BLaER1 (cell line): ENCODE results near the gene C1RL.
A peak's percentile ranks its signal among the peaks of the same experiment; 100 is the strongest.

Source experiments
- H3K27ac ChIP-seq: shearing (Covaris generic); formaldehyde crosslinking; 2 replicates; pipeline ENCODE4 v1.8.1; 2022
- H3K27me3 ChIP-seq: shearing (Covaris generic); formaldehyde crosslinking; 2 replicates; pipeline ENCODE4 v1.8.1; 2022
- H3K36me3 ChIP-seq: shearing (Covaris generic); formaldehyde crosslinking; 2 replicates; pipeline ENCODE4 v1.8.1; 2022
- H3K4me1 ChIP-seq: shearing (Covaris generic); formaldehyde crosslinking; 2 replicates; pipeline ENCODE4 v1.8.1; 2022
- H3K4me2 ChIP-seq: shearing (Covaris generic); formaldehyde crosslinking; 2 replicates; pipeline ENCODE4 v1.8.1; 2022
- H3K4me3 ChIP-seq: shearing (Covaris generic); formaldehyde crosslinking; 2 replicates; pipeline ENCODE4 v1.8.1; 2022
- H3K9ac ChIP-seq: shearing (Covaris generic); formaldehyde crosslinking; 2 replicates; pipeline ENCODE4 v1.8.1; 2022
- H3K9me3 ChIP-seq: shearing (Covaris generic); formaldehyde crosslinking; 2 replicates; pipeline ENCODE4 v1.8.1; 2022
- H4K20me1 ChIP-seq: shearing (Covaris generic); formaldehyde crosslinking; 2 replicates; pipeline ENCODE4 v1.8.1; 2022
- Cebpa-rat ChIP-seq: shearing (Covaris generic); IDR thresholded peaks from 2 replicates; pipeline ENCODE4 v1.8.1; 2022

C1RL gene

GRCh38 chr12:7081037-7081436 is 28.0 kb downstream of the C1RL start:
- H3K4me3 ChIP-seq, result no peak overlapping the region
- no peak overlapping the region for H3K4me2 ChIP-seq
- no peaks in the 10 kb centered on the region for H3K4me1 ChIP-seq
- no peak for TF ChIP-seq Cebpa-rat
- no peaks in the 10 kb centered on the region for H4K20me1 ChIP-seq
- no peak overlapping the region for H3K9ac ChIP-seq
- no peaks in the 10 kb centered on the region for H3K27me3 ChIP-seq
- peaks cover 18% of the 10 kb centered on the region for H3K9me3 ChIP-seq
- H3K27ac ChIP-seq, result no peak overlapping the region
- no peaks in the 10 kb centered on the region for H3K36me3 ChIP-seq

DNA sequence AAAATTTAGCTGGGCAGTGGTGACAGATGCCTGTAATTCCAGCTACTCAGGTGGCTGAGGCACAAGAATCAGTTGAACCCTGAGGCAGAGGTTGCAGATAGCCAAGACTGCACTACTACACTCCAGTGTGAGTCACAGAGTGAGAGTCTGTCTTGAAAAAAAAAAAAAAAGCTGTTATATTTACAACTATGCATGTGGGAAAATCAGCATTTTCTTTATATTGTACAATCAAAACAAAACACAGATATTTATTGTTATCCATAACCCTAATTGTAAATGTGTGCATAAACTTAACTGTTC is 29.2 kb downstream of the C1RL start:
- Histone ChIP-seq H3K27me3 (no peaks in the 10 kb centered on the region), H3K4me2 (no peak overlapping the region), H3K9ac (no peak overlapping the region), H3K4me3 (no peak overlapping the region), H3K9me3 (peaks cover 8% of the 10 kb centered on the region), H3K36me3 (no peaks in the 10 kb centered on the region), H4K20me1 (no peaks in the 10 kb centered on the region), H3K27ac (no peak overlapping the region), H3K4me1 (peaks cover 9% of the 10 kb centered on the region)
- TF ChIP-seq Cebpa-rat, result no peak

- H3K27ac ChIP-seq, result no peak overlapping the region
- no peak overlapping the region for H3K4me3 ChIP-seq
- H3K4me1 ChIP-seq, result peaks cover 22% of the 10 kb centered on the region
- no peak overlapping the region for H3K9ac ChIP-seq
- peaks cover under 1% of the 10 kb centered on the region for H3K9me3 ChIP-seq
- no peaks in the 10 kb centered on the region for H4K20me1 ChIP-seq
- H3K36me3 ChIP-seq, result no peaks in the 10 kb centered on the region
- no peak for TF ChIP-seq Cebpa-rat
- H3K4me2 ChIP-seq, result no peak overlapping the region
- no peaks in the 10 kb centered on the region for H3K27me3 ChIP-seq
Measured at GRCh38 chr12:7078163-7078562, 30.9 kb downstream of the C1RL start.

DNA sequence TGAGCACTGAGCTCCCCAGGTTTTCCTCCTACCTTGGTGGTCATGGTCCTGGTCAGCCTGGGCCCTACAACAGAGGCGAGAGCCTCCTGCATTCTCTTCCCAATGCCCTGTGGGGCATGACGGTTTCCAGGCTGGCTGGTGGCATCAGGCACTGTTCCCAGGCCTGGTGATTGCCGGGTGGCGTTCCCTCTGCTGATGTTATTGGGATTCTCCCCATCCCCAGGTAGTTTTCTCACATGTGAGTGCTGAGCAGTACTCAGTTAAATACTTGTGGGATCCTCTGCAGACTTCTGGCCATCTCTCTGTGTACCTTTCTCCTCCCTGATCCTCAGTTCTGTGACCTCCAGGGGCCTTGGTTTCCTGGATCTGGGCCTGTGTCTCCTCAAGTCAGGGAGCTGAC is 32.5 kb downstream of the C1RL start:
- Histone ChIP-seq H3K4me1 (peaks cover 22% of the 10 kb centered on the region), H4K20me1 (no peaks in the 10 kb centered on the region), H3K27me3 (no peaks in the 10 kb centered on the region), H3K9me3 (no peaks in the 10 kb centered on the region), H3K4me2 (no peak overlapping the region), H3K27ac (no peak overlapping the region), H3K36me3 (no peaks in the 10 kb centered on the region), H3K4me3 (no peak overlapping the region), H3K9ac (no peak overlapping the region)
- TF ChIP-seq Cebpa-rat, result no peak

DNA sequence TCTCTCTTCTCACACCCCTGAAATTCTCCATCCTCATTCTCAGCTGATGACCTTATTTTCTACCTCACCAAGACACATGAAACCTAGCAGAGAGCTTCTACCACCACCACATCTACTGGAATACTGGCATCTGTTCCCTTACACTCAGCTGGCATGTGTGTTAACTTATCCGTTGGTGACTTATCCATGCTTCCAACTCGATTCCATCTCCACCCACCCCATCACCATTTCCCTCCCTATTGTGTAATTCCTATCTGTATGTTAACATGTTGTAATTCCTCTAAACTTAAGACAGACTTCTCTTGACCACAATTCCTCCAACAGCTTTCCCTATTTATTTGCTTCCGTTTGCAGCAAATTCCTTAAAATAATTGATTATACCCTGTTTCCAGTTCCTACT is 33.1 kb downstream of the C1RL start:
- no peak for TF ChIP-seq Cebpa-rat
- Histone ChIP-seq H3K9me3 (no peaks in the 10 kb centered on the region), H3K4me3 (no peak overlapping the region), H3K36me3 (no peaks in the 10 kb centered on the region), H3K27ac (no peak overlapping the region), H3K4me1 (peaks cover 22% of the 10 kb centered on the region), H3K4me2 (no peak overlapping the region), H4K20me1 (no peaks in the 10 kb centered on the region), H3K27me3 (no peaks in the 10 kb centered on the region), H3K9ac (no peak overlapping the region)

- H3K9ac ChIP-seq, result no peak overlapping the region
- no peaks in the 10 kb centered on the region for H3K27me3 ChIP-seq
- no peaks in the 10 kb centered on the region for H4K20me1 ChIP-seq
- no peaks in the 10 kb centered on the region for H3K9me3 ChIP-seq
- H3K4me3 ChIP-seq, result no peak overlapping the region
- TF ChIP-seq Cebpa-rat, result no peak
- H3K4me2 ChIP-seq, result peak overlapping the region; percentile 49
- H3K4me1 ChIP-seq, result peaks cover 22% of the 10 kb centered on the region
- H3K27ac ChIP-seq, result no peak overlapping the region
- H3K36me3 ChIP-seq, result no peaks in the 10 kb centered on the region
Measured at GRCh38 chr12:7075518-7075917, 33.5 kb downstream of the C1RL start.

- Histone ChIP-seq H3K36me3 (no peaks in the 10 kb centered on the region), H3K4me1 (peaks cover 22% of the 10 kb centered on the region), H3K9ac (no peak overlapping the region), H3K9me3 (no peaks in the 10 kb centered on the region), H3K4me2 (peak overlapping the region; percentile 49), H3K4me3 (no peak overlapping the region), H3K27ac (no peak overlapping the region), H3K27me3 (no peaks in the 10 kb centered on the region), H4K20me1 (no peaks in the 10 kb centered on the region)
- no peak for TF ChIP-seq Cebpa-rat
Measured at GRCh38 chr12:7073946-7074345, 35.1 kb downstream of the C1RL start.

- Histone ChIP-seq H3K36me3 (no peaks in the 10 kb centered on the region), H3K4me3 (no peak overlapping the region), H3K9ac (no peak overlapping the region), H4K20me1 (no peaks in the 10 kb centered on the region), H3K9me3 (no peaks in the 10 kb centered on the region), H3K27ac (no peak overlapping the region), H3K4me2 (no peak overlapping the region), H3K27me3 (no peaks in the 10 kb centered on the region), H3K4me1 (peaks cover 22% of the 10 kb centered on the region)
- no peak for TF ChIP-seq Cebpa-rat
Measured at GRCh38 chr12:7072554-7072953, 36.5 kb downstream of the C1RL start.

DNA sequence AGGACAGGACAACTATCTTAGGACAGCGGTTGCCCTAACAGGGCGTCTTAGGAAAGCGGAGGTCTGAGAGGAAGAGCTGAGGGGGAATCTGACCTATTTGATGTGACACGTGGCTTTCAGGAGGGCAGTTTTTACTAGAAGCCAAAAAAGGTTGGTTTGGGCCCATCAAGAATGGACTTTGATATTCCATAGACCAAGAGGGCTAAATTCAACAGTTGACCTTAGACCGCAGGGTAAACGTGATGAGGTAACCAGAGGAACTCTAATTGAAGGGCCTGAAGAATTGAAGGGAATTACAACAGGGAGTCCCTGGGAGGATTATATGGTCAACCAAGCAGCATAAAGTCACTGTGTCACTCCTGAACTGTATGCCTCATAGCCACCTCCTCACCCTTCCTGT is 37.0 kb downstream of the C1RL start:
- Histone ChIP-seq H3K27ac (no peak overlapping the region), H3K4me1 (peaks cover 22% of the 10 kb centered on the region), H3K36me3 (no peaks in the 10 kb centered on the region), H3K9me3 (no peaks in the 10 kb centered on the region), H4K20me1 (no peaks in the 10 kb centered on the region), H3K4me2 (no peak overlapping the region), H3K4me3 (no peak overlapping the region), H3K27me3 (no peaks in the 10 kb centered on the region), H3K9ac (no peak overlapping the region)
- TF ChIP-seq Cebpa-rat, result no peak

GRCh38 chr12:7069386-7069785 is 39.6 kb downstream of the C1RL start:
- H3K4me1 ChIP-seq, result peaks cover 15% of the 10 kb centered on the region
- H3K27me3 ChIP-seq, result no peaks in the 10 kb centered on the region
- H3K4me2 ChIP-seq, result no peak overlapping the region
- TF ChIP-seq Cebpa-rat, result no peak
- H3K9ac ChIP-seq, result no peak overlapping the region
- no peaks in the 10 kb centered on the region for H3K36me3 ChIP-seq
- H3K27ac ChIP-seq, result no peak overlapping the region
- H3K4me3 ChIP-seq, result no peak overlapping the region
- no peaks in the 10 kb centered on the region for H4K20me1 ChIP-seq
- H3K9me3 ChIP-seq, result no peaks in the 10 kb centered on the region

DNA sequence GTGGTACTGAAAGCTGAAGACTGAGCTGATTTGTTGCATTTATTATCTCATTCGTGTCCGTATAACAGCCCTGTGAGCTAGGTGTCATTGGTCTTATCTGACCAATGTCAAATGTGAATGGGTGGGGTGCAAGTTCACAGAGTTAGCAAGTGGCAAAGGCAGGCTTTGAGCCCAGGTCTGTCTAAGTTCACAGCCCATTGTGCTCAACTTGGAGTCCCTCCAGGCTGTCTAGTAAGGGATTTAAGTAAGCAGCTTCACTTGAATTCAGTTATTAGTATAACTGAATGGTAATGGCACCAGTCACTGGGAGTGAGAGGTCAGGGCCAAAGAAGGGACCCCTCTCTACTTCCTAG is 40.0 kb downstream of the C1RL start:
- H3K36me3 ChIP-seq, result no peaks in the 10 kb centered on the region
- no peak overlapping the region for H3K4me3 ChIP-seq
- no peak overlapping the region for H3K9ac ChIP-seq
- no peak overlapping the region for H3K27ac ChIP-seq
- H3K27me3 ChIP-seq, result no peaks in the 10 kb centered on the region
- TF ChIP-seq Cebpa-rat, result no peak
- H3K9me3 ChIP-seq, result no peaks in the 10 kb centered on the region
- no peaks in the 10 kb centered on the region for H4K20me1 ChIP-seq
- H3K4me2 ChIP-seq, result no peak overlapping the region
- H3K4me1 ChIP-seq, result peaks cover 14% of the 10 kb centered on the region
